GM20431 (cell line): Measurements from ENCODE around the gene PLEKHJ1.

Source experiments
- in situ Hi-C: fragments of 300-500 bp; cut with MseI, MboI; formaldehyde crosslinking; loops from one replicate; pipeline ENCODE4 v1.15.0; 2020; ENCODE audit warnings: low sequenced_read_pairs; ENCODE audit not compliant: unreplicated experiment

The PLEKHJ1 gene

DNA sequence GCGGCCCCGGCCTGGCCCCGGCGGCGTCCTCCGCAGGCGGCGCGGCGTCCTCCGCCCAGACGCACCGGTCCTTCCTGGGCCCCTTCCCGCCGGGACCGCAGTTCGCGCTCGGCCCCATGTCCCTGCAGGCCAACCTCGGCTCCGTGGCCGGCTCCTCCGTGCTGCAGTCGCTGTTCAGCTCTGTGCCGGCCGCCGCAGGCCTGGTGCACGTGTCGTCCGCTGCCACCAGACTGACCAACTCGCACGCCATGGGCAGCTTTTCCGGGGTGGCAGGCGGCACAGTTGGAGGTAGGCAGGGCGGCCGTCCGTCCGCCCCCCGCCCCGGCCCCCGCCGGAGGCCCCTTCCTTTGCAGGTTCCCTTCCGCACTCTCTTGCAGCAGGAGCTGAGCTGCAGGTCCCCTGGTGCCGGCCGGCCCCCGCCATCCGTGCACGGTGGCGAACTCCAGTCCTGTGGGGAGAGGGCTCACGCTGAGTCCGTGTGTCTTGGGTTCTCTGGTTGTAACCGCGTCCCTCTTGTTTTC, 9.2 kb downstream of the PLEKHJ1 start:
- in situ Hi-C loops, result no loop called here

DNA sequence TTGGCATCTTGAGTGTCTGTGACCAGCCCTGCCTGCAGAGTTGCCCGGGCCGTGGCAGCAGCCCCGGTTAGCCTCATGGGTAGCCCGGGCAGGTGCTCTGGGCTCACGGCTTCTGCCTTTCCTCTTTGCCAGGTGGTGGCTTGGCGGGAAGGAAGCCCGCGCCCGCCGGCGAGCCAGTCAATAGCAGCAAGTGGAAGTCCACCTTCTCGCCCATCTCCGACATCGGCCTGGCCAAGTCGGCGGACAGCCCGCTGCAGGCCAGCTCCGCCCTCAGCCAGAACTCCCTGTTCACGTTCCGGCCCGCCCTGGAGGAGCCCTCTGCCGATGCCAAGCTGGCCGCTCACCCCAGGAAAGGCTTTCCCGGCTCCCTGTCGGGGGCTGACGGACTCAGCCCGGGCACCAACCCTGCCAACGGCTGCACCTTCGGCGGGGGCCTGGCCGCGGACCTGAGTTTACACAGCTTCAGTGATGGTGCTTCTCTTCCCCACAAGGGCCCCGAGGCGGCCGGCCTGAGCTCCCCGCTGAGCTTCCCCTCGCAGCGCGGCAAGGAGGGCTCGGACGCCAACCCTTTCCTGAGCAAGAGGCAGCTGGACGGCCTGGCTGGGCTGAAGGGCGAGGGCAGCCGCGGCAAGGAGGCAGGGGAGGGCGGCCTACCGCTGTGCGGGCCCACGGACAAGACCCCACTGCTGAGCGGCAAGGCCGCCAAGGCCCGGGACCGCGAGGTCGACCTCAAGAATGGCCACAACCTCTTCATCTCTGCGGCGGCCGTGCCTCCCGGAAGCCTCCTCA, 9.9 kb downstream of the PLEKHJ1 start:
- in situ Hi-C loops, result no loop called here

DNA sequence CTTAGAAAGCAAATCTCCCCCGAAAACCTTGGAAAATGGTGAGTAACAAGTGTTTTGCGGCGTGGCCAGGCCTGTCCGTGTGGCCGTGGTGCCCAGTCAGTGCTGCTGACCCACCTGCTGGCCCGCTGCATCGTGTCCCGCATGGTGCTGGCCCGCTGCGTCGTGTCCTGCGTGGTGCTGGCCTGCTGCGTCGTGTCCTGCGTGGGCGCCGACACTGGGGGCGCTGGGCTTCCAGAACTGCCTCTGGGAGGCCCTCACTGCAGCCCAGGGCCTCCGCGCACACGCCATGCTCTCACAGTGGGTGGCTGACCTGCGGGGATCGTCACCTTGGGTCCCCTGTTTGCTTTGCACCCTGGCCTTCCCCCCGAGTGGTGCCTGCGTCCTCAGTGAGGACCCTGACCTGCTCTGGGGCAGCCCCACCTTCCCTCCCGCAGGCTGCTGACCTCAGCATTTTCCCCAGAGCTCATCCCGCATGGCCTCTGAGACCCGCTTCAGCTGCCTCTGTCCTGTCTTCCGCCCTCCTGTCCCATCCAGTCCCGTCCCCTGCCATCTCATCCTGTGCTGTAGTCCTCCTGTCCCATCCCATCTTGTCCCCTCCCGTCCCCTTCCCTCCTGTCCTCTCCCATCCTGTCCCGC, 10.6 kb downstream of the PLEKHJ1 start:
- in situ Hi-C loops, result no loop called here

DNA sequence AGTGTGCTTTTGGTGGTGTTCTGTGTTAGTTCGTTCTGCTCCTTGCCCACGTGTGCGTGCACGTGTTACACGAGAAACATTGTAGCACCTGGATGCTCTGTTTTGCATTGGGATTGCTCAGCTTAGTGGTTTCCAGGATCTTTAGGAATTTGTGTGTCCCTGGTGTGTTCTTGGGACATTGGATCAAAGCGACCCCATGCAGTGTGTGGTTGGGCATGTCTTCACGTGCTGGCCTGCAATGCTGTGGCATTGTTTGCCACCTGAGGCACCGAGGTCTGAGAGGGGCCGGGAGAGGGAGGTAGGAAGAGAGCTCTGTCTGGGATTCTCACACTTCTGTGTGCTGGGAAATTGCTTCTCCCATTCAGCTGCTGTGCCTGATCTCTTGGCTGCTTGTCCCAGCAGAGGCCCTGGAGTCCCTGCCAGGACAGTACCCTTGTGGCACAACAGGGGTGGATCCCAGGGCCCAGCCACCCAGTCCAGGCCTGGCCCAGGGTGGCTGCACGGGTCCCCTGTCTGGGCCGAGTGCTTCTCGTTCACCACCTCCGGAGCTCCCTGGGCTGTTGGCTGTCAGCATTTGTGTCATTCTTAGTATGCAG, 11.3 kb downstream of the PLEKHJ1 start:
- in situ Hi-C loops, result no loop called here

DNA sequence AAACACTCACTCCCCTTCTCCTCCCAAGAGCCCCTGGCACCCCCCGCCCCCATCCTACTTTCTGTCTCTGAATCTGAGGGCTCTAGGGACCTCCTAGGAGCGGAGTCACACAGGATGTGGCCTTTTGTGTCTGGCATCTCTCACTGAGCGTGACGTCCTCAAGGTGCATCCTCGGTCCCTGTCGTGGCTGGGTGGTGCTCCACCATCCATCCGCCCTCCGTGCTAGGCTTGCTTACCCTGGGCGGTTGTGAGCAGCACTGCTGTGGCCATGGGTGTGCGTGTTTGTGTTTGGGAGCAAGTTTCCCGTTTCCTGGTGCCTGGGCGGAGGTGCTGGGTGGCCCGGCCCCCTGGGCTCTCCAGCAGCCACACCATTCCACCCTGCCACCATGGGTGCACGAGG, 12.2 kb downstream of the PLEKHJ1 start:
- in situ Hi-C loops, result no loop called here

DNA sequence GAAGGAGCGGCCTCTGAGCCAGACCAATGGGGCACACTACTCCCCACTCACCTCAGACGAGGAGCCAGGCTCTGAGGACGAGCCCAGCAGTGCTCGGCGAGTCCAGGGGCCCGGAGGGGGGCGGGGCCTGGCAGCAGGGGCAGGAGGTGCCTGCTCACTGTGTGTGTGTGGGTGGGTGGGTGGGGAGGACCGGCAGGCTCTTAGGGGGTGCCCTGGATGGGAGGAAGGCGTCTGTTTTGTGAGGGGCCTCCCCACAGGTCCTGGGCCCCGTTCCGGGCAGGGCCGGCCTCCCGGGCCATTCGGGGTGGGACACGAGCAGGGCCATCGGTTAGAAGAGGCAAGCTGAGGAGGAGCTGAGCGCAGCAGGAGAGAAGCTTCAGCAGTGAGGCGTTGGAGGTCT, 12.7 kb downstream of the PLEKHJ1 start:
- in situ Hi-C loops, result no loop called here

DNA sequence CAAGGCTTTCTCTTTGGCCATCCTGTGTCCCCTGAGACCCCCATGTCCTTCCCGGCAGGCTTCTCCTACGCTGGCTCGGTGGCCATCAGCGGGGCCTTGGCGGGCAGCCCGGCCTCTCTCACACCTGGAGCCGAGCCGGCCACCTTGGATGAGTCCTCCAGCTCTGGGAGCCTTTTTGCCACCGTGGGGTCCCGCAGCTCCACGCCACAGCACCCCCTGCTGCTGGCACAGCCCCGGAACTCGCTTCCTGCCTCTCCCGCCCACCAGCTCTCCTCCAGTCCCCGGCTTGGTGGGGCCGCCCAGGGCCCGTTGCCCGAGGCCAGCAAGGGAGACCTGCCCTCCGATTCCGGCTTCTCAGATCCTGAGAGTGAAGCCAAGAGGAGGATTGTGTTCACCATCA, 14.2 kb downstream of the PLEKHJ1 start:
- in situ Hi-C loops, result no loop called here

DNA sequence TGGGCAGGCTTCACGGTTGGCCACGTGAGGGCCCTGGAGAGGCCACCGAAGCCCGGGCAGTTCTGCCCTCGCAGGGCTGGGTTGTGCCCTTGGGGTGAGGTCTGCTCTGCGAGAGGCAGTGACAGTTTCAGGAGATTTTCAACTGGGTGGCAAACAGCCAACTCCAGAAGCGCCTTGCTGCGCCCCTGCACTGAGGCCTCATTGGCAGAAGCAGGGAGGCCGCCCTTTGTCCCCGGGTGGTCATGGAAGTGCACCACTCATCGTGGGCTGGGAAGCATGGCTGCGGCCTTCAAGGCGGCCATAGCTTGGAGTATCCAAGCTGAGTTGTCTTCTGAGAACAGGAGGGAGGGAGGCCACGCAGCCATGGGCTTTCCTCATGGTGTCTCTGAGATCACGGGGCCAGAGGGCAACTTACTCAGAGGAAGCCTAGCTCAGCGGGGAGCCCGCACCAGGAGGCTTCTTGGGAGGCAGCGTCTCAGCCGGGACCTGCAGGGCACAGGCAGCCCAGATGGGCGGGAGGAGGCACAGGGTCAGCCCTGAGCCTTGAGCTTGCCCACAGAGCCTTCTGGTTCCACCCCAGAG, 14.8 kb downstream of the PLEKHJ1 start:
- in situ Hi-C loops, result no loop called here

DNA sequence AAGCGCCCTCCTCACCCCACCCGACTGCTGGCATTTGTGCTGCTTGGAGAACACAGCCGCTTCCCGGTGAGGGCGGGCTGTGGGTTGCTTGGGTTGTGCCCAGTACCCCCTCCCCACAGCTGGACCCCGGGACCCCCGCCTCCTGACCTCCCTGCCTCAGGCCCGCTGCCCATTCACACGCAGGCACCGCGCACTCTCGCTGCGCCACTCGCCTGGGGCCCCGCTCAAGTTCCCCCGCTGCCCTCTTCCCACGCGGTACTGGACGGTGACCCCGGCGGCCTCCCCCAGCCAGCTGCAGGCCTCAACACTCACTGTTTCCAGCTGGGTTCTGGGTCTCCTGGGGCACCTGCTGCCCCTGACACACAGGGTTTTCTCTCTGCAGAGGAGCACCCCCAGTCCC, 16.4 kb downstream of the PLEKHJ1 start:
- in situ Hi-C loops, result no loop called here

DNA sequence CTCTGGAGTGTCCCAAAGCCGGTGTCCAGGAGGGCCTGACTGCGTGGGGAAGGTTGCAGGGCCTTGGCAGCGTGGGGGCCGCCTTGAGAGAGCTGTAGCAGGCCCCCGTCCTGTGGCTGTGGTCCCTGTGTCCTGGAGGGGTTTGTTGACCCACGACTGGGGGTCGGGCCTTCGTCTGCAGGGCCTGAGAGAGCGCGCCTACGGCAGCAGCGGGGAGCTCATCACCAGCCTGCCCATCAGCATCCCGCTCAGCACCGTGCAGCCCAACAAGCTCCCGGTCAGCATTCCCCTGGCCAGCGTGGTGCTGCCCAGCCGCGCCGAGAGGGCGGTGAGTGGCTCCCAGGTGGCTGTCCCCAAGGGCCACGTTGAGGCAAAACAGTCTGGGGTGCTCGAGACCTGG, 18.5 kb downstream of the PLEKHJ1 start:
- in situ Hi-C loops, result no loop called here

DNA sequence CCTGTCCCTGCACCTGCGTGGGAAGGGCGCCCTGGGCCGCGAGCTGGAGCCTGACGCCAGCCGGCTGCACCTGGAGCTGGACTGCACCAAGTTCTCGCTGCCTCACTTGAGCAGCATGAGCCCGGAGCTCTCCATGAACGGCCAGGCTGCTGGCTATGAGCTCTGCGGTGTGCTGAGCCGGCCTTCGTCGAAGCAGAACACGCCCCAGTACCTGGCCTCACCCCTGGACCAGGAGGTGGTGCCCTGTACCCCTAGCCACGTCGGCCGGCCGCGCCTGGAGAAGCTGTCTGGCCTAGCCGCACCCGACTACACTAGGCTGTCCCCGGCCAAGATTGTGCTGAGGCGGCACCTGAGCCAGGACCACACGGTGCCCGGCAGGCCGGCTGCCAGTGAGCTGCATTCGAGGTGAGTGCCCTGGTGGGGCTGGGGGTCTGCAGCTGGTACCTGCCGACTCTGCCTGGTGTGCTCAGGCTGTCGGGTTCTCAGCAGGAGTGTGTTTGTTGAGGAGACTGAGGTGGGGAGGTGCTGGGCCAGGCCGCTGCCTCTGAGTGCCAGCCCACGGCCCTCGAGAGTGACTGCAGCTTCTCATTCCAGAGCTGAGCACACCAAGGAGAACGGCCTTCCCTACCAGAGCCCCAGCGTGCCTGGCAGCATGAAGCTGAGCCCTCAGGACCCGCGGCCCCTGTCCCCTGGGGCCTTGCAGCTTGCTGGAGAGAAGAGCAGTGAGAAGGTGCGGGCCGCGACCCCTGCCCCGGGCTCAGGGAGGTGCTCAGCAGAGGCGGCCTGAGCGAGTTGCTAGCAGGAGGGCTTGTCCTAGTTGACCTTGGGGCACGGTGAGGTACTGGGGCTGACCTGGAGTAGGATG, 19.5 kb downstream of the PLEKHJ1 start:
- in situ Hi-C loops, result no loop called here

DNA sequence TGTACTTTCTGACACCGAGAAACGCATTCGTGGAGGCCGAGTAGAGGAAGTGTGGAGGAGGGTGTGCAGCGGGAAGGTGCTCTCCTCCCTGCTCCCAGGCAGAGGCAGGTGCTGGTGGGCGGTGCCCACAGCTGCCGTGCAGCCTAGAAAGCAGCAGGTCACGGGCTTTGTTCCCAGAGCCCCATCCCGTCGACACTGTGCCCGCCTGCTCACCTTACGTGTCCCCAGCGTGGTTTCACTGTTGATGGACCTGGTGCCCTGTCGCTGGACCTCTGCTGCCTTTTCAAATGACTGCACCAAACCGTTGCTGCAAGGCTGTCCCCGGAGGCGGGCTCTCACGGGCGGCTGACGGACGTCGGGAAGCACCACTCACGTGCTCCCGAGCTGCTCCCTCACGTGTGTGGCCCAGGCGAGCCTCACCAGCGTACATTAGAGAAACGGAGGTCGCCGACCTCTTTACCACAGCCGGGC, 20.8 kb downstream of the PLEKHJ1 start:
- in situ Hi-C loops, result no loop called here

DNA sequence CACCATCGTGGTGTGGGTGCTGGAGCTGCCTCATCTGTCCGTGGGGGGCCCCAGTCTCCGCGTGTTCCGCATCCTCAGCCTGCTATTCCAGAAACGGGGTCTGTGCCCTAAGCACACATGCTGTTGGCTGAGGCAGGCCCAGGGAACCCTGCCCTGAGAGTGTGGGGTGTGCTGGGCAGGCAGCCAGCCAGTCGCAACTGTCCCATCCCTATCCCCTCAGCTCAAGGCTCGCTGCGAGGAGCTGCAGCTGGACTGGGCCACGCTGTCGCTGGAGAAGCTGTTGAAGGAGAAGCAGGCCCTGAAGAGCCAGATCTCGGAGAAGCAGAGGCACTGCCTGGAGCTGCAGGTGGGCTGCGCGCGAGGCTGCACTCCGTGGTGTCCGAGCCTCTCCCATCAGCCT, 21.9 kb downstream of the PLEKHJ1 start:
- in situ Hi-C loops, result no loop called here

DNA sequence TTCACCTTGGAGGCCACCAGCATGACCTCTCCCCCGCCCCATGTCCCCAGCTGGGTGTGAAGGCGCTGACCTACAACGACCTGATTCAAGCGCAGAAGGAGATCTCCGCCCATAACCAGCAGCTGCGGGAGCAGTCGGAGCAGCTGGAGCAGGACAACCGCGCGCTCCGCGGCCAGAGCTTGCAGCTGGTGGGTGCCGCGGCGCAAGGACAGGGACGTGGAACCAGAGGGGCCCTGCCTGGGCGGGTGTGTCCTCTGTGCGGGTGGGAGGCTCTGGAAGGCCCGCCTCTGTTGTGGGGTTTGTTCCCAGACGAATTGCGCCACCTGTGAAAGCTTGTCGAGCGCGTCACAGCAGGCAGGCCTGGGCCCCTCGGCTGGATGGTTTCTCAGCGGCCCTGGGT, 22.3 kb downstream of the PLEKHJ1 start:
- in situ Hi-C loops, result no loop called here

DNA sequence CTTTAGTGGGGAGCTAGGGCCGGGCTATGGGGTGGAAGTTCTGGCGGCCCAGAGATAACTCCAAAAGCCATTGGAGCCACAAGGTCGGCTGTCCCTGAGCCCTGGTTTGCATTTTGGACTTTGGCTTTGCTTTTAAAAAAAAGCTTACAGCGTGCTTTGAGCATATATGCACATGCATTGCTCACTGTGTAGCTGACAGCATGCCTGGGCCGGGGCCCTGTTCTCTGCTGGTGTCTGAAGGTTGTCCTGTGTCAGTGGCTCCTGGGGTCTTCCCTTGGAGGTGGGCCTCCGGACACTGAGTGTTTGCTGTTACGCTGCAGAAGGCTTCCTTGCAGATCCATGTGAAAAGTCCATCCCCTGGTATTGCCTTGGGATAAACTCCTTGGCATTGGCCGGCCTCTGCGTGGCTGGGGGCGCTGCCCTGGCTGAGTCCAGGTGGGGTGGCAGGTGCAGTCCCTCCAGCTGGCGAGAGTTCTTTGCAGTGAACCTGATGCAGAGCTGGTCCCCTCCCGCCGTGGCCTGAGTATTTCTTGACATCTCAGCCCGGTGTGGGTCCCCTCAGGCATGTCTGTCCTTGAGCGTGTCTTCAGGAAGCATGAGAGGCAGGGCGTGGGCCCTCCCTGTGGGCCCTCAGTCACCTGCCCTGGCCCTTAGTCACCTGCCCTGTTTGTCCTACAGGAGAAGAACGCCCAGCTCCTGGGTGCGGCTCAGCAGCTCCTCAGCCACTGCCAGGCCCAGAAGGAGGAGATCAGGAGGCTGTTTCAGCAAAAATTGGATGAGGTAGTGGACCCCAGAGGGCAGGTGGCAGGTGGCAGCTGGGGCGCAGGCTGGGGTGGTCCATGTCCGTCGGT, 23.0 kb downstream of the PLEKHJ1 start:
- in situ Hi-C loops, result no loop called here

DNA sequence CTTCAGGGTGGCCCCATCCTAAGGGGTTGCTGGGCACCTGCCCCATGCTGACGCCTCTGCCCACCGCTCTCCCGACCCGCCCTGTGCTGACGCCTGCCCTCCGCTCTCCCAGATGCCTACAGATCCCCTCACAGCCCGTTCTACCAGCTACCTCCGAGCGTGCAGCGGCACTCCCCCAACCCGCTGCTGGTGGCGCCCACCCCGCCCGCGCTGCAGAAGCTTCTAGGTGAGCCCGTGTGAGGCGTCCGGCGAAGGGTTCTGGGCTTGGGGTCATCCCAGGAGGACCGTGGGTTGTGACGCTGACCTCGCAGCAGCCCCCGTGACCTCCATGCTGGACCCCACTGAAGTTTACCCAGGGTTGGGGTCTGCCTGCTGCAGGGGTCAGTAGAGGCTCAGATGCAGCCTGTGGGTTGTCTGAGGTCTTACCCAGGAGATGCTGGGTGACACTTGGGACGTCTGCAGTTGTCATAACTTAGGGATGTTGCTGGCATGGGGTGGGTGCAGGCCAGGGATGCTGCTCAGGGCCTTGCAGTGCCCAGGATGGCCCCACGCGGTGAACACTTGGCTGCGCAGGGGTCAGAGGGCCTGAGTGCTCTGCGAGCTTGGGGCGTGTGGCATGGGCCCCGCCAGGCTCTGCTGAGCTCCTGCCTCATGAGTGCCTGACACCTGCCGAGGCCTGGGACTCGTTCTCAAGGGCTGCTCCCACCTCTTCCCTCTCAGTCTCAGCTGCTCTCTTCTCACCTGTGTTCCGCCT, 25.0 kb downstream of the PLEKHJ1 start:
- in situ Hi-C loops, result no loop called here

DNA sequence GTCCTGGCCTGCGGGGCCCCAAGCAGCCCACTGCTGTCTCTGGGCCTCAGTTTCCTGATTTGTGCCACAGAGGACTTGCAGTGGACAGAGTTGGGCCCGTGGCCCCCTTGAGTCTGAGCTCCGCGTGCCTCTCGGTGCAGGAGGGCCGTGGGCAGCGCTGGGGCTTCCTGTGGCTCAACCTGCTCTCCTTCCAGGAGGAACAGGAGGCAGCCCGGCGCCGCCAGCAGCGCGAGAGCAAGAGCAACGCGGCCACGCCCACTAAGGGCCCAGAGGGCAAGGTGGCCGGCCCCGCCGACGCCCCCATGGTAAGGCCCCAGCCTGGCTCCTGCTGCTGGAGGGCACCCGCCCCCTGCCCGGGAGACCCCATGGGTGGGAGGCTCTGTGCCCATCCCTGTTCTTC, 25.9 kb downstream of the PLEKHJ1 start:
- in situ Hi-C loops, result no loop called here

DNA sequence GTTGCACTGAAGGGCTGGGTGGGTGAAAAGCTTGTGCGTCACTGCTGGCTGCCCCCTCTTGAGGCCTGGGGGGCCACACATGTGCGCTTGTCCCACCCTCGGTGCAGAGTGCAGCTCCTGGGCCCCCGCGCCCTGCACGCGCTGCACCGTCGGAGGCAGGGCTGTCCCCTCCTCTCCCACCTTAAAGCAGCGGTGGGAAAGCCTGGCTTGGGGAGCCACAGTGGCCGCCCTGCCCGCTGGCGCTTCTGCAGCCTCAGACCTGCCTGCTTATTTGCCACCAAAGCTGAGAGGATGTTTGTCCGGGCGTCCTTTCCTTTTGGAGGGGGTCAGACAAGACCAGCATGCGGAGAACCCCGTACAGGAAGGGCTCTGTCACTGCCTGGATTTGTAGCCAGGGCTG, 26.7 kb downstream of the PLEKHJ1 start:
- in situ Hi-C loops, result no loop called here
